Measurements from ENCODE around the gene PTPN20. TPM values are rescaled to one million over a fixed set of nuclear protein-coding genes. Genes with fewer than 3 reads are reported as not detected.
"Not testable (repeated sequence)": the region's sequence is repeated elsewhere in the genome, so short reads cannot be mapped to it uniquely, and the experiment has no call there.

The PTPN20 gene
- 16.3 TPM for total RNA-seq
- long read RNA-seq, transcript PTPN20-206 (5 exons, 1,995 nt) = major isoform, 8 of 18 reads
- long read RNA-seq, partial matches to known transcripts = 0 of 18 reads
- long read RNA-seq, other reads (novel, unspliced or antisense) = 7 of 18 reads

GRCh38 chr10:46911144-46911876 is at the start of gene PTPN20:
PTPN20 (plus strand) TSS chr10:46911428; CDS start chr10:46932500, 21,072 bp downstream.
- peak; percentile 79 for DNase-seq (ENCODE audit: low spot score)
- intact Hi-C loops (cut with DNase I) = not testable (repeated sequence)

GRCh38 chr10:46869716-46870115 is 41.5 kb upstream of the PTPN20 start:
- DNase-seq (ENCODE audit: low spot score); intact Hi-C loops (cut with DNase I): not testable (repeated sequence)

DNA sequence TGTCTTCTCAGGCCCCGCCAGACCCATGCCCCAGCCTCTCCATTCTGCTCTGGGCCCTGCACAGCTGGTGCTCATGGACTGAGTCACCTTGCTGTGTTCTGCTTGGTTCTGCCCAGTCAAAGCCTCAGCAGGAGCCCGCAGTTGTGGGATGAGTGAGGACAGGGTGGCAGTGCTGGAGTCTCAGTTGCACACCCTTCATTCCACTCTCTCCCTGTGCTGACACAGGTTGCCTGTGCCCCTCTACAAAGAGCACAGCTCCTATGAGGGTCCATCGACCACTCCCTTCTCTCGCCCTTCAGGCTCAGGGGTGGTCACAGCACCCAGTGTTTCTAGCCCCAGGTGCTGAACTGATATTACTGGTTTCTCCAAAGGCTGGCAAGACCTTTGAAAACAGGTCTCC is 39.6 kb upstream of the PTPN20 start:
- intact Hi-C loops (cut with DNase I); DNase-seq (ENCODE audit: low spot score): not testable (repeated sequence)

GRCh38 chr10:46875304-46875703 is 35.9 kb upstream of the PTPN20 start:
- DNase-seq (ENCODE audit: low spot score); intact Hi-C loops (cut with DNase I): not testable (repeated sequence)

GRCh38 chr10:46876773-46877172 is 34.5 kb upstream of the PTPN20 start:
- intact Hi-C loops (cut with DNase I); DNase-seq (ENCODE audit: low spot score): not testable (repeated sequence)

GRCh38 chr10:46878761-46879160 is 32.5 kb upstream of the PTPN20 start:
- intact Hi-C loops (cut with DNase I); DNase-seq (ENCODE audit: low spot score): not testable (repeated sequence)

GRCh38 chr10:46890813-46891611 is 20.2 kb upstream of the PTPN20 start:
- DNase-seq (ENCODE audit: low spot score); intact Hi-C loops (cut with DNase I): not testable (repeated sequence)

GRCh38 chr10:46896762-46897692 is 14.2 kb upstream of the PTPN20 start:
- DNase-seq (ENCODE audit: low spot score); intact Hi-C loops (cut with DNase I): not testable (repeated sequence)

GRCh38 chr10:46901247-46901646 is 10.0 kb upstream of the PTPN20 start:
- DNase-seq (ENCODE audit: low spot score); intact Hi-C loops (cut with DNase I): not testable (repeated sequence)

DNA sequence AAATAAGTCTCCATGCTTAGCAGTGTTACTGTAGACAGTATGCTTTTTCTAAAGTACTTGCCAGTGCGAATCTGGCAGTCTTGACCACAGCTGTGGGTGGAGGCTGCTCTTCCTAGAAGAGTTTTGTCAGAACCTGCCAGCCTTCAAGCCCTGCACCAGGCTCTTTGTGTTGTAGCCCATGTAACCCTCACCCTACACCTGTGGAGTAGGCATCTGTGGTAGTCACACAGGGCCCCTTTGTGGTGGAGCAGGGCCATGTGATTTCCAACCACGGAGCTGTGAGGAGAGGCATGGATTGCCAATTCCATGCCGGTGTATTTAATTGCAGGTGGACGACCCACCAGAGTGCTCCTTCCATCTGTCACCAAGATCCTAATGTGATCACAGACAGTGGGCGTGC is 7.4 kb upstream of the PTPN20 start:
- intact Hi-C loops (cut with DNase I); DNase-seq (ENCODE audit: low spot score): not testable (repeated sequence)

DNA sequence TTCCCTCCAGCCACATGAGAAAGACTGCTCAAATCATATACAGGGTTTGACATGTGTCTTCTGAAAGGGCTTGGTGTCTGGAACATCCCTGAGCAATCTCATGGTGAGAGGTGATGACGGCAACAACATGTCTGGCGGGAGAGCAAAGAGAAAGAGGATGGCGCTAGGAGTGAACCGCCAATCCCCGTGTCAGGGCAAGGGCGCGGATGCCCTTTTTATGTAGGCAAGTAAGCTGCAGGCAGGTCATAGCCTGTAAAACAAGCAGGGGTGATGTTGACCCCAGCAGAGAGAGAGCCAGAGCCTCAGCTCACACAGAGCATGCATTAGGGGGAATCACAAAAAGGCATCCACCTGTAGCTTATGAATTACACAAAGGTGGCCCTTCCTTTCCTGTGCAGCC is 4.9 kb upstream of the PTPN20 start:
- DNase-seq (ENCODE audit: low spot score); intact Hi-C loops (cut with DNase I): not testable (repeated sequence)

DNA sequence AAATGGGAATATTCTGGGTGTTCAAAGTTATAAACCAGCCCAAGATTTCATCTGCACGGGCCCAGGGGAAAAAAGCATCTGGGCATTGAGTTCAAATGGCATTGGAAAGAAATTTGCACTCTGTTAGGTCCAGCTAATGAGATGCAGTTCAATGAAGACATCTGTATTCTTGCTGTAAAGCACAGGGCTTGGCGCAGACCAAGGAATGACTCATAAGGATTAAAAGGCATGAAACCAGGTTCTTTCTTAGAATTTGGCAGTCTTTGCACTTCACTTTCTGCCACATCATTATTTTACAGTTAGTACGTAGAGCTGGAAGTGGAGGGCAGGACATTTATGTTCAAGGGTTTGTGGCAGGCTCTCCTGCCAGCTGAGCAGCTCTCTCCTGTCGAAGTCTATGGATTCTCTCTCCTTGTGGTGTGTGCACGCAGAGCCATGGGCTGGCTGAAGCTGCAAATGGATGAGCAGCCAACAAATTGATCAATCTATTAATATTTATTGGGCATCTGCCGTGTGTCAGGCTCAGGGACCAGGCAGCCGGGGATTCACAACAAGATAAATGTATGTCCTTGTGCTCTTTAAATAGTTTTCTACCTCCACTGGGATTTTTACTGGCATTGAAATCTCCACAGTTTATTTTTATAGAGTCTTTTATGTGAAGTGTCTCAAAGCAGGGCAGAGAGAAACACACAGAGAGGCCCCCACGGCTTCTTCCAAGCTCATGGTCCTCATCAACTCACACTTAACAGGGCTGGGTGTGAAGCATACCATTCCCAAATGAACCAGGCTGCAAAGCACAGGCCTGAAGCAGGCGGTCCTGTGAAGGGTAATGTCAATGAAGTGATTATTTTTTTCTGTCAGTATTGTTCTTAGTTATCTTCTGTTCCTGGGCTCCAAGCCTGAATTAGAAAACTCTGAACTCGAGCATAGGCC is 3.8 kb upstream of the PTPN20 start:
- intact Hi-C loops (cut with DNase I); DNase-seq (ENCODE audit: low spot score): not testable (repeated sequence)

DNA sequence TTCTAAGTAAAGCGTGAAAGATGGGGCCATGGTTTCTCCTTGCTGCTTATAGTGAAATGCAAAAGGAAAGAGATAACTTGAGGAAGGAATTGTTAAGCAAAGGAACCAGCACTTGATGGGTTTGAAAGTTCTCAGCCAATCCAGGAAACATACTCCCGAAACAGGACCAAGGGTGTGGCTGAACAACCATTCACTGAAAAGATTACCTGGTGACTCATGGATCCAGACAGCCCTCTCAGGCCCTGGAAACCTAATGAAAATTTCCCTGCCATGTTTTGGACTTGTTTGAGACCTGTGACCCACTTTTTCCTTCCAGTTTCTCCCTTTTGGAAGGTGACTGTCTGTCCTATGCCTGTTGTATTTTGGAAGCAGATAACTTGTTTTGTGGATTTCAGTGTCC is 11.3 kb downstream of the PTPN20 start:
- DNase-seq (ENCODE audit: low spot score); intact Hi-C loops (cut with DNase I): not testable (repeated sequence)

DNA sequence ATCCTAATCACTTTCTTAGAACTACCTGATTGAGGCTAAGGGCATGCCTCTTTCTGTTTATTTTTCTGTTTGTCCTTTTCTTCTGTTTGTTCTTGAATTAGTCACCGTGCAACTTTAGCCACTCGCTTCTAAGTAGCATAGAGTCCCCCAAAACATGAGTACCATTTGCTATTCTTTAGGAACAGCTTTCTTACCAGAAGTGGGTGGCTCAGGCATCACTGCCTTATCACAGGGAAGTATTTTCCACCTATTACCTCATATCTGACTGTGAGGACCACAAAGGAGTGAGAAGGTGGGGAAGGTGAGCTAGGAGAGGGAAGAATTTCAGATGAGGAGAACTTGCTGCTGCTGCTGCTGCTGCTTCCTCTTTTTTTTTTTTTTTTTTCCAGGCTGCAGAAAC is 13.9 kb downstream of the PTPN20 start:
- DNase-seq (ENCODE audit: low spot score); intact Hi-C loops (cut with DNase I): not testable (repeated sequence)

DNA sequence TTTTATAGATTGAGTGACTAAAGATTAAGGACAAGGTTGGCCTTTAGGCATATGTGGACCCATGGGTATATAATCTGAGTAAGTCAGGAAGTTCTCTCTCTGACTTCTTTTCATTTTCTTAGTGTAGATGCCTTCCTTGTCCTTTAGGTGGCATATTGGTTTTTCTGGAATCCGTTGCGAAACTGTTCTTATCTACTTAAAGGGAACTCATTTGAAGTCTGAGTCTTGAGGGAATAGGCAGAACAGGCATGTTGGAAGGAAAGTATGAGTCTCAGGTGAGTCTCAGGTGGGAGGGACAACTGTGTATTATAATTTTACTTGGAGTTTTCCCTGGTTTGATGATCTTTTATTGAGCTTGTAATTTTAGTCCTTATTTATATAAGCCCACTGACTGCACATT is 14.6 kb downstream of the PTPN20 start:
- intact Hi-C loops (cut with DNase I) = not testable (repeated sequence)

DNA sequence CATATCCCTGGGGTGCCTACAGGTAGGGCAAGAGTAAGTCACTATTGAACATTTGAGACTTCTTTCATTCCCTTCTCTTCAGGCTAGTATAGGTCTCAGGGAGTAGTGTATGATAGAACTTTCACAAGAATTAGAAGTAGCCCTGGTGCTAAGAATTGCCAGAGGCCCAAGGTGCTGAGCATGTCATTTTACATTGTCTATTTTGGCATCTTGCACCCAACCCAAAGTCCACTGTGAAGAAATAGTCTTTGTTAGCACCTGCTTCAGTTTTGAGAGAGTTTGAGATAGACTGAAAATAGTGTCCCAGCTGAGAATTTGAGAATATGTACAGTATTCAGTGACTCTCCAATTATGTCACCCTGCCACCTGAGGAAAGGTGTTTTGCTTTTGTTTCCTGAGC is 17.6 kb downstream of the PTPN20 start:
- intact Hi-C loops (cut with DNase I); DNase-seq (ENCODE audit: low spot score): not testable (repeated sequence)

More for the DNA sequence above, 14.6 kb downstream of the PTPN20 start:
- DNase-seq (ENCODE audit: low spot score) = not testable (repeated sequence)

DNA sequence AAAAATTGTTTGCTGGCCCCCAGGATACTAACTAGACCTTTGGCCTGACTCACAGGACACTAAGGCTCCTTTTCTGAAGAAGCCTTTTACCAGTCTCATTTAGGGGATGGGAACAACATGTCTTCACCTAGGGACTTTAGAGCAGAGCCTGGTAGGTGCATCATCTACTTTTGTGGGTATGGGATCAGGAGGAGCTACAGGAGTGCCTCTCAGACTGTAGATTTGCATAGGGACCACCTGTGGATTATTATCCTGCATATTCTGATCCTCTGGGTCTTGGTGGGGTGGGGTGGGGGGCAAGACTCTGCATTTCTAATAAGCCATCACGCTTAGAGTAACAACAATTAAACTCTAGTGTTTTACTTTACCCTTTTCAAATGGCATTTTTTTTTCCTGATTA is 21.2 kb downstream of the PTPN20 start:
- intact Hi-C loops (cut with DNase I); DNase-seq (ENCODE audit: low spot score): not testable (repeated sequence)

GRCh38 chr10:46941091-46941490 is 29.9 kb downstream of the PTPN20 start:
- intact Hi-C loops (cut with DNase I); DNase-seq (ENCODE audit: low spot score): not testable (repeated sequence)
